Astrocyte (in vitro differentiated cells and primary cell): ENCODE measurements around the gene ACTRT2. TPM values are rescaled to one million over a fixed set of nuclear protein-coding genes. Genes with fewer than 3 reads are reported as not detected.

Source experiments
- DNase-seq: peaks from one replicate; pipeline ENCODE4 v3.0.0-alpha.2; 2010; ENCODE audit warnings: low read depth
- FAIRE-seq: peaks from 2 replicates; lab custom pipeline; 2011; peaks lifted over from hg19 to GRCh38; lab: Jason Lieb, UNC
- H2AFZ ChIP-seq: 2 replicates; pipeline ENCODE4 v1.6.0; 2012; ENCODE audit warnings: low read depth, low read length, inconsistent platforms
- H3K27ac ChIP-seq: 2 replicates; pipeline ENCODE4 v1.5.1; 2011; ENCODE audit warnings: low read depth, low read length, inconsistent platforms
- H3K27me3 ChIP-seq: 2 replicates; pipeline ENCODE4 v1.6.0; 2011; ENCODE audit warnings: low read length, inconsistent platforms; ENCODE audit not compliant: insufficient read depth
- H3K36me3 ChIP-seq: 2 replicates; pipeline ENCODE4 v1.5.1; 2011; ENCODE audit warnings: low read length, inconsistent platforms; ENCODE audit not compliant: insufficient read depth
- H3K4me1 ChIP-seq: 2 replicates; pipeline ENCODE4 v1.5.1; 2011; ENCODE audit warnings: low read length, inconsistent platforms; ENCODE audit not compliant: insufficient read depth
- H3K4me2 ChIP-seq: 2 replicates; pipeline ENCODE4 v1.6.0; 2012; ENCODE audit warnings: low read length, inconsistent platforms
- H3K4me3 ChIP-seq: 2 replicates; pipeline ENCODE4 v1.5.1; 2011; ENCODE audit warnings: low read depth, mild to moderate bottlenecking, low read length, inconsistent platforms; ENCODE audit not compliant: insufficient read depth
- H3K79me2 ChIP-seq: 2 replicates; pipeline ENCODE4 v1.6.0; 2012; ENCODE audit warnings: mild to moderate bottlenecking, low read length, inconsistent platforms; ENCODE audit not compliant: insufficient read depth
- H3K9ac ChIP-seq: 2 replicates; pipeline ENCODE4 v1.6.0; 2012; ENCODE audit warnings: mild to moderate bottlenecking, low read length, inconsistent platforms
- H3K9me3 ChIP-seq: 2 replicates; pipeline ENCODE4 v1.5.1; 2012; ENCODE audit warnings: low read depth, mild to moderate bottlenecking, low read length, inconsistent platforms; ENCODE audit not compliant: insufficient read depth
- H4K20me1 ChIP-seq: 2 replicates; pipeline ENCODE4 v1.6.0; 2012; ENCODE audit warnings: low read length, inconsistent platforms; ENCODE audit not compliant: insufficient read depth
- H3K27ac Mint-ChIP-seq: one replicate; pipeline ENCODE4 v1.8.0; 2021; ENCODE audit warnings: mild to moderate bottlenecking, mixed read lengths; ENCODE audit not compliant: unreplicated experiment
- H3K27me3 Mint-ChIP-seq: one replicate; pipeline ENCODE4 v1.8.0; 2021; ENCODE audit warnings: low read depth, mixed read lengths; ENCODE audit not compliant: unreplicated experiment
- H3K36me3 Mint-ChIP-seq: one replicate; pipeline ENCODE4 v1.8.0; 2021; ENCODE audit warnings: low read depth, mixed read lengths; ENCODE audit not compliant: unreplicated experiment
- H3K4me1 Mint-ChIP-seq: one replicate; pipeline ENCODE4 v1.8.0; 2021; ENCODE audit warnings: low read depth, mixed read lengths; ENCODE audit not compliant: unreplicated experiment
- H3K4me3 Mint-ChIP-seq: one replicate; pipeline ENCODE4 v1.8.0; 2021; ENCODE audit warnings: mild to moderate bottlenecking, moderate library complexity, mixed read lengths; ENCODE audit not compliant: unreplicated experiment
- H3K9me3 Mint-ChIP-seq: one replicate; pipeline ENCODE4 v1.8.0; 2021; ENCODE audit warnings: mild to moderate bottlenecking, mixed read lengths; ENCODE audit not compliant: unreplicated experiment
- EZH2 ChIP-seq: IDR thresholded peaks from 2 replicates; pipeline ENCODE4 v1.6.1; 2012; ENCODE audit warnings: mild to moderate bottlenecking, low read length, inconsistent platforms; ENCODE audit not compliant: insufficient read depth
- total RNA-seq: library from RNA; stranded (reverse); gene quantifications from 2 replicates; pipeline ENCODE4 v1.2.1, GENCODE V29; 2021
- TF ChIP-seq, protein P1 (sequence below): IDR thresholded peaks from 2 replicates; pipeline ENCODE4 v1.5.1; 2011; ENCODE audit warnings: low read depth, mild to moderate bottlenecking, inconsistent platforms, low read length, moderate library complexity; ENCODE audit not compliant: insufficient read depth

Gene ACTRT2
- total RNA-seq, 1 donor from 2014 or later = not detected

DNA sequence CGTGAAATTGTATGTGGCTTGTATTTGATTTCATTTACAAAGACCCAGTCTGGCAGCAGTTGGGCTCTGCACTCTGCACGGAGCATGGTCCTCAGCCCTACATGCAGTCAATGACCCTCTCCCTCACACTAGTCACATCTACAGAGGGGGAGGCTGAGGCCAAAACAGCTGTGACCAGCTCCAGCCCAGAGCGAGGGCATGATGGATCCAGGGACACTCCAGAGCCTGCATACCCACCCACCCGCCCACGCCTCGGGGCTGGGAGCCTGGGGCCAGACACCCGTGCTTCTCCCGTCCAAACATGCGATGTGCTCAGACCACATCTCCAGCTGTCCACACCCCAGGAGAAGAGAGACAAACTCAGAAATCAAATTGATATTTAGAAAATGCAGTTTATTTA lies 33.8 kb downstream of the ACTRT2 start:
- no peaks in the 10 kb centered on the region for H3K4me1 Mint-ChIP-seq
- Histone ChIP-seq H3K27ac (no peak overlapping the region), H3K4me3 (no peak overlapping the region), H3K9me3 (no peaks in the 10 kb centered on the region), H3K4me1 (no peaks in the 10 kb centered on the region), H3K36me3 (no peaks in the 10 kb centered on the region), H3K4me2 (no peak overlapping the region), H4K20me1 (no peaks in the 10 kb centered on the region), H3K9ac (no peak overlapping the region), H2AFZ (no peak overlapping the region), H3K79me2 (no peaks in the 10 kb centered on the region), H3K27me3 (peaks cover 8% of the 10 kb centered on the region)
- peaks cover 1% of the 10 kb centered on the region for H3K36me3 Mint-ChIP-seq
- H3K9me3 Mint-ChIP-seq = peaks cover 13% of the 10 kb centered on the region
- FAIRE-seq (no peak), DNase-seq (no peak)
- TF ChIP-seq, protein P1, sequence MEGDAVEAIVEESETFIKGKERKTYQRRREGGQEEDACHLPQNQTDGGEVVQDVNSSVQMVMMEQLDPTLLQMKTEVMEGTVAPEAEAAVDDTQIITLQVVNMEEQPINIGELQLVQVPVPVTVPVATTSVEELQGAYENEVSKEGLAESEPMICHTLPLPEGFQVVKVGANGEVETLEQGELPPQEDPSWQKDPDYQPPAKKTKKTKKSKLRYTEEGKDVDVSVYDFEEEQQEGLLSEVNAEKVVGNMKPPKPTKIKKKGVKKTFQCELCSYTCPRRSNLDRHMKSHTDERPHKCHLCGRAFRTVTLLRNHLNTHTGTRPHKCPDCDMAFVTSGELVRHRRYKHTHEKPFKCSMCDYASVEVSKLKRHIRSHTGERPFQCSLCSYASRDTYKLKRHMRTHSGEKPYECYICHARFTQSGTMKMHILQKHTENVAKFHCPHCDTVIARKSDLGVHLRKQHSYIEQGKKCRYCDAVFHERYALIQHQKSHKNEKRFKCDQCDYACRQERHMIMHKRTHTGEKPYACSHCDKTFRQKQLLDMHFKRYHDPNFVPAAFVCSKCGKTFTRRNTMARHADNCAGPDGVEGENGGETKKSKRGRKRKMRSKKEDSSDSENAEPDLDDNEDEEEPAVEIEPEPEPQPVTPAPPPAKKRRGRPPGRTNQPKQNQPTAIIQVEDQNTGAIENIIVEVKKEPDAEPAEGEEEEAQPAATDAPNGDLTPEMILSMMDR = no peak
- TF ChIP-seq EZH2 = no peak
- H3K27ac Mint-ChIP-seq = no peak overlapping the region
- no peak overlapping the region for H3K4me3 Mint-ChIP-seq
- H3K27me3 Mint-ChIP-seq = peaks cover 78% of the 10 kb centered on the region

DNA sequence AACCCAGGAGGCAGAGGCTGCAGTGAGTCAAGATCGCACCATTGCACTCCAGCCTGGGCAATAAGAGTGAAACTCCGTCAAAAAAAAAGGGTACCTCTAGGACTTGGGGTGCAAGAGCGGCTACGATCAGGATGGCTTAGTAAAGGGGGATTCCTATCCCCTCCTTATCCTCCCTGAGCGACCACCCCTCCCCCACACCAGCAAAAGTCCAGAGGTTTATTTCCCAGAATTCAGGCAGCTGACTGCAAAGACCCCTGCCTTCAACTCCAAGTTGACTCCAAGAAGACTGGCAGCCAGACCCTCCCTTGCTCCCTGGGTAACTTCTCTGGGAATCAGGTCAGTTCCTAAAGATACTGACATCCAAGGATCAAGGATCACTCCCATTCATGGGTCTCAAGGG lies 35.4 kb downstream of the ACTRT2 start:
- no peak overlapping the region for H2AFZ ChIP-seq
- no peak overlapping the region for H3K9ac ChIP-seq
- no peaks in the 10 kb centered on the region for H3K4me1 Mint-ChIP-seq
- no peaks in the 10 kb centered on the region for H3K9me3 ChIP-seq
- no peak overlapping the region for H3K4me3 Mint-ChIP-seq
- H3K27me3 ChIP-seq = peaks cover 8% of the 10 kb centered on the region
- H3K4me1 ChIP-seq = peaks cover 5% of the 10 kb centered on the region
- H3K9me3 Mint-ChIP-seq = peaks cover 13% of the 10 kb centered on the region
- H3K27ac ChIP-seq = no peak overlapping the region
- no peaks in the 10 kb centered on the region for H3K79me2 ChIP-seq
- TF ChIP-seq EZH2 = no peak
- TF ChIP-seq, protein P1 = no peak
- no peak overlapping the region for H3K4me2 ChIP-seq
- H3K4me3 ChIP-seq = no peak overlapping the region
- H3K27ac Mint-ChIP-seq = no peak overlapping the region
- DNase-seq = no peak
- no peak for FAIRE-seq
- H3K36me3 Mint-ChIP-seq = peaks cover 1% of the 10 kb centered on the region
- no peaks in the 10 kb centered on the region for H3K36me3 ChIP-seq
- H4K20me1 ChIP-seq = peaks cover 5% of the 10 kb centered on the region
- H3K27me3 Mint-ChIP-seq = peaks cover 82% of the 10 kb centered on the region

DNA sequence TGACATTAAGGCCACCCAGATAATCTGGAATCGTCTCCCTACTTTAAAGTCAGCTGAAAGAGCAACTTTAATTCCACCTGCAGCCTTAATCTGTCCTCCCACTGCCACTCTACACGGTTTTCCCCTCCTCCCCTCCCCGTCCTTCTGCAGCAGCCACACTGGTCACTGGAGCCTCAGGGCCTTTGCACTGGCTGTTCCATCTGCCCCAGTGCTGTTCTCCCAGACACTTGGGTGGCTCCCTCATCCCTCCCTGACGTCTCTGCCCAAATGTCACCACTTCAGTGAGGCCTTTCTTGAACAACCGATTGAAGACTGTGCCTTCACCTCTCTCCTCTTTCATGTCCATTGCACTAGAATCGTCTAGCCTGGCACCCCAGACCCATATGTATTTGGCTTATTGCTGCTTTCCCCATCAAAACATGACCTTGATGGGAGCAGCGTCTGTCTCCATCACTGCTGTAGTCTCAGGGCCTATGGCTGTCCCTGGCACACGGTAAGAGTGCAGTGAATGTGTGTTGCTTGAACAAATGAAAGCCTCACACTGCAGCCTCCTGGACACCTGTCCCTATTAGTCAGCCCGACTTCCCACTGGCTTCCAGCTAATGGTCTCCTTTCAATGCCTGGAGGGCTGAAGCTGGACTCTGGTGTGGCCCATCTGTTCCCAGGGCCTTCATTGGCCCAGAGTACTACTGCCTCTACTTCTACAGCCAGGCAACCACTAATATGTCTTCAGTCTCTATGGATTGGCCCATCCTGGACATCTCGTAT lies 37.2 kb downstream of the ACTRT2 start:
- no peak overlapping the region for H3K4me3 ChIP-seq
- Mint-ChIP-seq H3K36me3 (no peaks in the 10 kb centered on the region), H3K27ac (no peak overlapping the region), H3K4me3 (no peak overlapping the region), H3K9me3 (peaks cover 7% of the 10 kb centered on the region), H3K4me1 (no peaks in the 10 kb centered on the region), H3K27me3 (peaks cover 74% of the 10 kb centered on the region)
- no peak overlapping the region for H3K9ac ChIP-seq
- H3K9me3 ChIP-seq = no peaks in the 10 kb centered on the region
- H2AFZ ChIP-seq = no peak overlapping the region
- no peak for TF ChIP-seq EZH2
- TF ChIP-seq, protein P1 = no peak
- DNase-seq = no peak
- no peaks in the 10 kb centered on the region for H3K79me2 ChIP-seq
- H3K36me3 ChIP-seq = no peaks in the 10 kb centered on the region
- FAIRE-seq = no peak
- no peak overlapping the region for H3K4me2 ChIP-seq
- peaks cover 5% of the 10 kb centered on the region for H4K20me1 ChIP-seq
- peaks cover 12% of the 10 kb centered on the region for H3K27me3 ChIP-seq
- no peak overlapping the region for H3K27ac ChIP-seq
- H3K4me1 ChIP-seq = peaks cover 5% of the 10 kb centered on the region
